Heart left ventricle (tissue), 13 donors: ENCODE measurements around the gene KLHL4.

Source experiments
- CTCF ChIP-seq, 12 donors: fragments of 200-600 bp; sonication (generic) in 4 of 12; IDR thresholded peaks; one replicate each; pipeline versions ENCODE4 v1.5.0 to v1.8.0; 2018 to 2022; ENCODE audit warnings: antibody characterized with exemption in 12 of 12, mild to moderate bottlenecking in 5 of 12
- POLR2A ChIP-seq, 2 donors: fragments of 450-650 bp; IDR thresholded peaks; one replicate each; pipeline ENCODE4 v1.6.1; 2017; ENCODE audit warnings: antibody characterized with exemption in 2 of 2, mild to moderate bottlenecking in 2 of 2, moderate library complexity in 2 of 2
- donor health status: ischemic (EF 13 %, LVEDD 7.1; RV severe dilation, severe dysfunction).
- donor health status: DM: no; HTN: yes; CAD: no.
- donor health status: DM: no; HTN: no; CAD: no.
- donor health status: ischemic (EF 25% LVEDD 6.9; RV normal size, moderate dysfunction).
- donor health status: ischemic (EF 25% LVEDD 5.7; RV mildly dilated, moderate dysfunction).
- donor health status: ischemic (EF 35%, LVEDD 5.7; RV mildly dilated, moderate dysfunction).
- donor health status: nonischemic (EF 11% LVEDD 7.7; RV severe dilation, severe dysfunction).
- donor health status: DM: yes; HTN: yes; CAD: no.
- donor health status: PGD.
- donor health status: ischemic (EF 29% LVEDD 5.4; RV normal size, mild dysfunction).
- donor health status: nonischemic (EF 23%, LVEDD 6.1; RV moderate dilation, normal function).

- TF ChIP-seq CTCF (IDR thresholded peaks at IDR 0.05) (no peak), POLR2A (IDR thresholded peaks at IDR 0.05) (no peak)
Measured at GRCh38 chrX:87626996-87627395, 109.4 kb downstream of the KLHL4 start.
